H9 (cell line): ENCODE results near the gene MGAM2. TPM values are rescaled to one million over a fixed set of nuclear protein-coding genes. Genes with fewer than 3 reads are reported as not detected.

ENCODE experiments used
- DNase-seq: peaks from one replicate; pipeline ENCODE4 v3.0.0-alpha.2; 2017
- H2AFZ ChIP-seq: one replicate; pipeline ENCODE4 v1.6.1; 2013; ENCODE audit warnings: mild to moderate bottlenecking, low read length, control low read depth, moderate library complexity
- H2AK5ac ChIP-seq: 2 replicates; pipeline ENCODE4 v1.6.1; 2013; ENCODE audit warnings: low read length, control low read depth, mixed read lengths; ENCODE audit not compliant: insufficient read length
- H2BK120ac ChIP-seq: one replicate; pipeline ENCODE4 v1.6.1; 2013; ENCODE audit warnings: low read depth, mild to moderate bottlenecking, low read length, control low read depth, inconsistent platforms; ENCODE audit not compliant: poor library complexity, severe bottlenecking
- H2BK12ac ChIP-seq: 2 replicates; pipeline ENCODE4 v1.6.1; 2013; ENCODE audit warnings: low read length, control low read depth, mixed read lengths, low read depth; ENCODE audit not compliant: insufficient read length
- H2BK15ac ChIP-seq: 2 replicates; pipeline ENCODE4 v1.6.1; 2013; ENCODE audit warnings: low read depth, low read length, control low read depth
- H2BK20ac ChIP-seq: one replicate; pipeline ENCODE4 v1.6.1; 2013; ENCODE audit warnings: low read depth, mild to moderate bottlenecking, low read length, control low read depth, inconsistent platforms; ENCODE audit not compliant: poor library complexity, severe bottlenecking
- H2BK5ac ChIP-seq: 2 replicates; pipeline ENCODE4 v1.6.1; 2013; ENCODE audit warnings: low read length, control low read depth, mixed read lengths; ENCODE audit not compliant: insufficient read length
- H3K14ac ChIP-seq: 2 replicates; pipeline ENCODE4 v1.6.1; 2013; ENCODE audit warnings: low read length, control low read depth; ENCODE audit not compliant: insufficient read depth
- H3K18ac ChIP-seq: 2 replicates; pipeline ENCODE4 v1.6.1; 2013; ENCODE audit warnings: low read depth, mild to moderate bottlenecking, mixed read lengths, low read length, control low read depth; ENCODE audit not compliant: insufficient read length
- H3K23ac ChIP-seq: 2 replicates; pipeline ENCODE4 v1.6.1; 2013; ENCODE audit warnings: low read length, control low read depth, mixed read lengths, low read depth; ENCODE audit not compliant: insufficient read length
- H3K23me2 ChIP-seq: 2 replicates; pipeline ENCODE4 v1.6.1; 2013; ENCODE audit warnings: low read depth, mild to moderate bottlenecking, mixed read lengths, low read length, control low read depth; ENCODE audit not compliant: insufficient read length, poor library complexity, severe bottlenecking
- H3K27ac ChIP-seq: 2 replicates; pipeline ENCODE4 v1.5.1; 2013; ENCODE audit warnings: low read length, control low read depth, mixed read lengths, low read depth; ENCODE audit not compliant: insufficient read length
- H3K27me3 ChIP-seq: 2 replicates; pipeline ENCODE4 v1.6.1; 2013; ENCODE audit warnings: low read length, control low read depth, inconsistent platforms; ENCODE audit not compliant: insufficient read depth
- H3K4ac ChIP-seq: 2 replicates; pipeline ENCODE4 v1.6.1; 2013; ENCODE audit warnings: low read depth, mild to moderate bottlenecking, control low read depth, inconsistent platforms, low read length, moderate library complexity
- H3K4me1 ChIP-seq: 2 replicates; pipeline ENCODE4 v1.6.1; 2013; ENCODE audit warnings: low read length, control low read depth, inconsistent platforms; ENCODE audit not compliant: insufficient read depth
- H3K4me2 ChIP-seq: 2 replicates; pipeline ENCODE4 v1.6.1; 2013; ENCODE audit warnings: low read length, control low read depth, mixed read lengths; ENCODE audit not compliant: insufficient read length, insufficient read depth
- H3K56ac ChIP-seq: 2 replicates; pipeline ENCODE4 v1.6.1; 2013; ENCODE audit warnings: low read depth, mild to moderate bottlenecking, mixed read lengths, low read length, control low read depth; ENCODE audit not compliant: insufficient read length
- H3K79me1 ChIP-seq: 2 replicates; pipeline ENCODE4 v1.6.1; 2013; ENCODE audit warnings: low read depth, mild to moderate bottlenecking, moderate library complexity, low read length, control low read depth, inconsistent platforms; ENCODE audit not compliant: insufficient read depth, poor library complexity, severe bottlenecking
- H3K79me2 ChIP-seq: 2 replicates; pipeline ENCODE4 v1.6.1; 2013; ENCODE audit warnings: low read length, control low read depth, inconsistent platforms; ENCODE audit not compliant: insufficient read depth
- H3K9ac ChIP-seq: 2 replicates; pipeline ENCODE4 v1.6.1; 2013; ENCODE audit warnings: low read length, control low read depth, mixed read lengths; ENCODE audit not compliant: insufficient read length; ENCODE audit errors: extremely low read depth
- H3K9me3 ChIP-seq: one replicate; pipeline ENCODE4 v1.6.1; 2013; ENCODE audit warnings: low read depth, low read length, inconsistent platforms; ENCODE audit not compliant: control insufficient read depth
- H3T11ph ChIP-seq: one replicate; pipeline ENCODE4 v1.6.1; 2013; ENCODE audit warnings: mild to moderate bottlenecking, low read length, control low read depth, inconsistent platforms
- H4K20me1 ChIP-seq: one replicate; pipeline ENCODE4 v1.6.1; 2013; ENCODE audit not compliant: control insufficient read depth, insufficient read length, insufficient read depth
- H4K5ac ChIP-seq: 2 replicates; pipeline ENCODE4 v1.6.1; 2013; ENCODE audit warnings: low read depth, mild to moderate bottlenecking, mixed read lengths, low read length, control low read depth; ENCODE audit not compliant: insufficient read length
- H4K8ac ChIP-seq: replicated peaks from 2 replicates; pipeline ENCODE4 v1.6.1; 2013; ENCODE audit warnings: low read length, control low read depth, mixed read lengths, low read depth; ENCODE audit not compliant: insufficient read length
- H4K91ac ChIP-seq: 2 replicates; pipeline ENCODE4 v1.6.1; 2013; ENCODE audit warnings: low read depth, mild to moderate bottlenecking, moderate library complexity, mixed read lengths, low read length, control low read depth; ENCODE audit not compliant: insufficient read length
- H3K27ac Mint-ChIP-seq, 3 experiments: 2 replicates in 2 of 3; 3 replicates in 1 of 3; pipeline ENCODE4 v1.8.0; 2020 to 2021; ENCODE audit warnings: mixed read lengths in 3 of 3, mild to moderate bottlenecking in 1 of 3, moderate library complexity in 1 of 3
- H3K27me3 Mint-ChIP-seq: 2 replicates; pipeline ENCODE4 v1.8.0; 2021; ENCODE audit warnings: low read depth, mild to moderate bottlenecking, moderate library complexity, mixed read lengths
- H3K36me3 Mint-ChIP-seq, 3 experiments: 2 replicates in 2 of 3; 3 replicates in 1 of 3; pipeline ENCODE4 v1.8.0; 2020 to 2021; ENCODE audit warnings: low read depth in 3 of 3, mixed read lengths in 3 of 3; ENCODE audit not compliant: insufficient read depth in 1 of 3
- H3K4me1 Mint-ChIP-seq, 2 experiments: 2 replicates each; pipeline ENCODE4 v1.8.0; 2020; ENCODE audit warnings: mixed read lengths in 2 of 2
- H3K4me3 Mint-ChIP-seq, 2 experiments: 2 replicates in 1 of 2; 3 replicates in 1 of 2; pipeline ENCODE4 v1.8.0; 2020 to 2021; ENCODE audit warnings: mild to moderate bottlenecking in 2 of 2, mixed read lengths in 2 of 2, moderate library complexity in 1 of 2
- H3K9me3 Mint-ChIP-seq, 2 experiments: 2 replicates in 1 of 2; 3 replicates in 1 of 2; pipeline ENCODE4 v1.8.0; 2020; ENCODE audit warnings: mild to moderate bottlenecking in 2 of 2, mixed read lengths in 2 of 2, moderate library complexity in 1 of 2
- CTCF ChIP-seq: fragments of 200-600 bp; sonication (generic); conservative IDR thresholded peaks from 3 replicates; pipeline ENCODE4 v1.8.0; 2021; ENCODE audit warnings: antibody characterized with exemption, mild to moderate bottlenecking
- WGBS: extraction: QIAGEN DNeasy Blood & Tissue Kit; methylation state at CpG from one replicate; pipeline ENCODE4 v1.1.7; 2013; ENCODE audit warnings: missing lambda C conversion rate, low lambda C conversion rate, mixed read lengths; ENCODE audit not compliant: insufficient read length; ENCODE audit errors: extremely low coverage; 5-methylcytosine and 5-hydroxymethylcytosine counted together
- total RNA-seq: library from RNA; stranded (reverse); gene quantifications from 2 replicates; pipeline ENCODE4 v1.2.1, GENCODE V29; 2021

MGAM2 gene
- total RNA-seq, 1 experiment from 2014 or later = not detected

GRCh38 chr7:142243823-142244222 lies 132.3 kb downstream of the MGAM2 start:
- Histone ChIP-seq H3K27ac (no peak overlapping the region), H3K79me1 (no peaks in the 10 kb centered on the region), H2AFZ (no peak overlapping the region), H4K91ac (no peak overlapping the region), H3K23ac (no peak overlapping the region), H4K5ac (no peak overlapping the region), H2AK5ac (no peak overlapping the region), H3K9me3 (no peaks in the 10 kb centered on the region), H2BK15ac (no peak overlapping the region), H3K18ac (no peak overlapping the region), H3K4me2 (no peak overlapping the region), H3K9ac (no peak overlapping the region), H2BK20ac (no peak overlapping the region), H3K23me2 (no peaks in the 10 kb centered on the region), H4K20me1 (no peaks in the 10 kb centered on the region), H3K4me1 (no peaks in the 10 kb centered on the region), H3K79me2 (no peaks in the 10 kb centered on the region), H3K4ac (no peak overlapping the region), H3K27me3 (no peaks in the 10 kb centered on the region), H3K56ac (no peak overlapping the region), H2BK12ac (no peak overlapping the region), H2BK120ac (no peak overlapping the region), H2BK5ac (no peak overlapping the region), H4K8ac (no peak overlapping the region), H3K14ac (no peak overlapping the region), H3T11ph (no peak overlapping the region)
- TF ChIP-seq CTCF = no peak
- H3K4me1 Mint-ChIP-seq = 0 out of 4 replicates have a peak, but pooled peaks cover 2 to 3% of the 10 kb centered on the region in 2 experiments
- peaks cover 0 to 2% of the 10 kb centered on the region in 2 experiments; a peak in 2 of 5 replicates for H3K9me3 Mint-ChIP-seq
- no CpG with 5 or more reads among the region's 10 CpGs for WGBS
- DNase-seq = no peak
- peaks cover 9% of the 10 kb centered on the region for H3K27me3 Mint-ChIP-seq
- no peak overlapping the region for H3K4me3 Mint-ChIP-seq
- no peak overlapping the region for H3K27ac Mint-ChIP-seq
- H3K36me3 Mint-ChIP-seq = no peaks in the 10 kb centered on the region
